HuH-7.5 (cell line): ENCODE results near the gene POLR2A.
"Not testable (repeated sequence)": the region's sequence is repeated elsewhere in the genome, so short reads cannot be mapped to it uniquely, and the experiment has no call there.

ENCODE experiments used
- DNase-seq: peaks from one replicate; pipeline ENCODE4 v3.0.0; 2011; ENCODE audit warnings: low spot score

POLR2A gene

DNA sequence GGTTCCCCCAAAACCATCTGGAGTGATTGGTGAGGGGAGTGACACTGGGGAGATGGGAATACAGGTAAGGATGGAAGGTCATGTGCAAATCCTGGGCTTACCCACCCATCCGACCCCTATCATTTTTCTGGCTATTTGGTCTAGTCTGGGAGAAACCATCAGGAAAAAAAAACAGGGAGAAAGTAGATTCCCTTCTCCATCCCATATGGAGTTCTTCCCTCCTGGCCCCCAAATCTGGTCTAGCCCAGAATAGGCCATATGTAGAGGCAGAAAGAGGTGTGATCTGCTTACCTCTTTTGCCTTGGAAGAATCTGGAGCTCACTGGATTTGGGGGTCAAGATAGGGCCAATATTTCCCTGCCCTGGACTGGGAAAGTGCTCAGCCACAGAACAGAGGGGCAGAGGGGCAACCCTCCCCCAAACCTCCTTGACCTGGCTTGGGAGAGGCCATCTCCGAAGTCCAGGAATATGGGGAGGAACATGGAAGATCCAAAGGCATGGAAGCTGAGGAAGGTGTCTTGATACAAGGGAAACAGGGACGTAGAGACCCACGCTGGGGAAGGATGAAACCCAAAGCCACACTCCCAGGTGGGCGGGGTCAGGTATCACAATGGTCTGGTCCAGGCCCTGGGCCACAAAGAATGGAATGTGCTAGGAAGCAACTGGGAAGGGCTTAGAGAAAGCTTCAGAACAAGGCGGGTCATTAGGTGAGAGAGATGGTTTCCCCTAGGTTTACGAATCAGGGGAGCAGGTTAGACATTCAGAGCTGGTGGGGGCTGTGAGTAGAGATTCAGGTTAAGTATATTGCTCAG is 23.1 kb upstream of the POLR2A start:
- no peak for DNase-seq

DNA sequence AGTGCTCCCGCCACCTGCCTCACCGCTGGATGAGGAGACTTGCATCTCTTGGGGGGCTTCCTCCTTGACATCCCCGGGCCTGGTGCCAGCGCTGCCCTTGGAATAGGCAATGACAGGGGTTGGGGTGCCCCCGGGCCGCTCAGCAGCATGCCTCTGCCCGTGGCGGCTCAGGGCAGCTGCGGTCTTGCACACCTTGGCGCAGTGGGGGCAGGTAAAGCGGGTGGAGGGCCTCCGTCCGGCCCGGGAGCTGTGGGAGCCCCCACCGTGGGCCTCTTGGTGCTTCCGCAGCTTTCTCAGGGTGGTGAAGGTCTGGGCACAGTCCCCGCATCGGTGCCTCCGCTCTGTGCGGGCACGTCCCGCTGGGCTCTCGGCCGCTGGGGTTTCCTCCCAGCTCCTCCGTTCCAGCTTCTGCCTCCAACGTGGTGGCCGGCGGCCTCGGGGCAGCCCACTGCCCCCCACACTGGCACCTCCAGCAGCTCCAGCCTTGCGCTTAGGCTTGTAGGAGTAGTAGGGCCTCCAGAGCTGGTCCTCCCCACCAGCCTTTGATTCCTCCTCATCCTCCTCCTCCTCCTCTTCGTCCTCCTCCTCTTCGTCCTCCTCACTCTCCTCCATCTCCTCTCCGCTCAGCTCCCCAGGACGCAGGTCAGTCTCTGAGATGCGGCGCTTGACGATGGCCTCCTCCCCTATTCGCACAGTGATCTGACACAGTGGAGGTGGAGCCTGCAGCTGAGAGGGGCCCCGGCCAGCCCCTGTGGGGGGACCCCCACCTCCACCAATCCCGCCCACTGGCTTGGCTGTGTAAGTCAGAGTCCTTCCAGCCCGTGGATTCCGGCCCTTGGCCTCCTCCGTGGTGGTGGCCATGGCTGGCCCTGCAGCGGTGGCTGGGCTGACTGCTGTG is 21.4 kb upstream of the POLR2A start:
- DNase-seq: no peak

DNA sequence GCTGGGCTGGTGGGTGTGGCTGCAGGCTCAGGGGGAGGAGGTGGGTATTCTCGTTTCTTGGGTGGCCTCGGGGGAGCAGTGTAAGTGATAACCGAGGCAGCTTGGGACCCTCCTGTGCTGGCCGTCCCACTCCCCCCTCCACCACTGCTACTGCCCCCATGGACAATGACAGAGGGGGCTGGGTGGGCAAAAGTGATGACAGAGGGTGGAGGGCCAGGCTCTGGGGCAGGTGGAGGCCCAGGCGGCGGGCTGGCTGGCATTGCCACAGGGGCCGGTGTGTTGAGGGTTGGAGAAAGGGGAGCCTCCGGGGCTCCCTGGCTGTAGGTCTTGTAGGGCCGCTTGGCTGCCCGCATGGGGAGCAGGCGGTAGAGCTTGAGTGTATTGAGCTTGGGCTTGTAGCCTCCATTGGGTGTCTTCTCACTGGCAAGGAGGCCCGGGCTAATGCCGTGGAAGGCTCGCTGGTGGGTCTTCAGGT is 20.8 kb upstream of the POLR2A start:
- no peak for DNase-seq

DNA sequence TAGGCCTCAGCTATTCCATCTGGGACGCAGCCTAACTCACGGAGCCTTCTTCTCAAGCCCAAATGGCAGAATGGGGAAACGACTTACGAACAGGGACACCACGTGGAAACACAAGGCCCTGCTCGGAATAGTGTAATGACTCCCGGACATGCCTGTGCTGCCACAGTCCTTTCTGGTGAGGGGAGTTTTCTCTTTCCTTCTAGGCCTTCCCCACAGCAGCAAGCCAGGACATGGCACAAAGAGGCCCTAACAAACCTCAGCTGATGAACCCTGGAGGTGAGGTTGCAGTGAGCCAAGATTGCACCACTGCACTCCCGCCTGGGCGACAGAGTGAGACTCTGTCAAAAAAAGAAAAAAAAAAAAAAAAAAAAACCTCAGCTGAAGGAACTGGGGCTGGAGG is 20.1 kb upstream of the POLR2A start:
- no peak for DNase-seq

DNA sequence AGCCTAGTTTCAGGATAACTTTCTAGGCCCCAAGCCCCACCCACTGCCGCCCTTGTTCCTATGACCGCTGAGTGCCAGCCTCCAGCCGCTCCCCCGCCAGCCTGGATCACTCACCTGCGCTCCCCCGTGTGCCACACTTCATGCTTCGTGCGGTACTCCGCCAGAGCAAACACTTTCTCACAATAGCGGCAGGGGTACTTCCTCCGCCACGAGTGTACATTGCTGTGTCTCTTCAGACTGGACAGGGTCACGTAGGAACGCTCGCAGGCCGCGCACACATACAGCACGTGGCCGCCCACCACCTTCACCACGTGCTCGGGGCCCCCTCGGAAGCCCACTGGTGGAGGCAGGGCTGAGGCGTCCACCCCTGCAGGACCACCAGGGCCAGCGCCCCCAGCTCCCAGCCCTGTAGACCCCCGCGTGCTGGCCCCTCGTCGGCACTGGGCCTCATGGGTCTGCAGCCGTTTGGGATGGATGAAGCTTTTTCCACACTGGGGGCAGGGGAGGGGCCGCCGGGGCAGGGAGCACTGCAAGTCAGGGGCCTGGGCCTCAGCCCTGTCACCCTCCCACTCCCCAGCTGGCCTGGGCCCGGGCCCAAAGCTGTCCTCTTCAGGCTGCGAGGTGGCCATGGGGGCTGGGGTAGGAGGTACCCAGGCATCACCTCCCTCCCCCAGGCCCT is 18.4 kb upstream of the POLR2A start:
- DNase-seq: no peak

DNA sequence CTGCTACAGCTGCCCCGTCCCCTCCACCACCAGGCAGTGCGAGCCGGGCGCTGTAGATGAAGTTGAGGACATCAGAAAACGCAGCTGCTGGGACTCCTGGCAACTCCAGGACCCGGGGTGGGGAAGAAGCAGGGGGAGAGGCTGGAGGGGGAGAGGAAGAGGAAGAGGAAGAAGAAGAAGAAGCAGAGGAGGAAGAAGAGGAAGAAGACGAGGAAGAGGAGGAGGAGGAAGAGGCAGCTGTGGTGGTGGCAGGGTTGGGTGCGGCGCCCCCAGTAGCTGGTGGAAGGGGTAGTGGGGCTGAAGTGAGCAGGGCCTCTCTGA is 17.9 kb upstream of the POLR2A start:
- no peak for DNase-seq

DNA sequence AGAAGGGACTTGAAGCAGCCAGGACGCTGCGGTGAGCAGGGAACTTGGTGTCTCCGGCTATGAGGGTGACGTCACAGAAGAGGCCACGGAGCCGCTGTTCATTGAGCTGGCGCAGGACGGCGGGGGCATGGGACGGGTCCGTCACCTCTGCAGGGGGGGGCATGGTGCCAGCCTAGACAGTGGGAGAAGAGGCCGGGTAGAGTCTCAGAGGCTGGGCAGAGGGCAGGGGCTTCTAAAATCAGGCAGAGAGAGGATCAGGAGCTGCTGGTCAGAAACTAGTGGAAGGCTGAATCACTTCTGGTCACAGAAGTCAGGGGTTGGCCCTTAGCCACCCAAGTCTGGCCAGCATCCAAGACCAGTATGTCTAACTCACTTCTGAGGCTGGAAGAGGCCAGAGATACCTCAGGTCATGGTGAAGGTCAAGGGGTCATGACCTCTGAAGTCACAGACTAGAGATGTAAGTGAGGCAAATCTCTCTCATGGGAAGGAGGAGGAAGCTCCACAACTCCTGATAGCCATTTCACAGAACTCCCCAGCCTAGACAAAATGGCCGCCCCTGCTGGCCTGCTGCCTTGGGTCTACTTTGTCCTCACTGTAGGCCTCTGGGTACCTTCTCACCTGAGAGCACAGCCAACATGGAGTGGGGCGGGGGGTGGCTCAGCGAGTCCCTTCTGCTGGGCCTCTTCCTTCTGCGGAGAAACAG is 17.4 kb upstream of the POLR2A start:
- DNase-seq: no peak

DNA sequence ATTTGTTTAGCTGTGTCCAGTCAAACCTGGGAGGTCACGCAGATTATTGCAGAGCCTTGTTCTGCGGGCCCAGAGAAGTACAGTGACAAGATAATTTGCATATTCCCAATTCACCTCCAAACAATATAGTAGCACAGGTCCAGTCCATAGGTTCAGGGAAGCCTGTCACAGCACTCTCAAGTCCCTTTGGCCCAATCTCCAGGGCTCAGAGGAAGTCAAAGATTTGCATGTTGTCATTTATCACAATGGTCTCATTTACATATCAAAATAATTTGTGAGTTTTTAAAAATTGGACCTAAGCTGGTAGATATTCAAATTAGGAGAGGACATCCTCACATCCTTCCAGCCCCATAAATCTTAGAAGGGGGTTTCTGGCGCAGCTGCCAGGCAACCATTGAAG is 16.7 kb upstream of the POLR2A start:
- DNase-seq: no peak

DNA sequence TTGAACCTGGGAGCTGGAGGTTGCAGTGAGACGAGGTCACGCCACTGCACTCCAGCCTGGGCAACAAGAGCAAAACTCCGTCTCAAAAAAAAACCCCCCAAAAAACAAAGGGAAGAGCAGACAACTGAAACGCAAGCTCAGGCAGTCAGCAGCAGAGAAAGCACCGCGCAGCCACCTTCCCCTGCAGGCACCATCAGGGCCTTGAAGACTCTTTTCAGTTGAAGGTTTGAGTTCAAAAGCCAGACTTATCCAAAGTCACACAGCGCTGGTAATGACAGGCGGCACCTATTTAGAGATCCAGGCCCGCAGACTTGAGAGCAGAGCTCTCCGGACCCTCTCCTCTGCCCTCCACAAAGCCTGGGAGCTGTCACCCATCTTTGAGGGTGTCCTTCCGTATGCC is 15.9 kb upstream of the POLR2A start:
- no peak for DNase-seq

DNA sequence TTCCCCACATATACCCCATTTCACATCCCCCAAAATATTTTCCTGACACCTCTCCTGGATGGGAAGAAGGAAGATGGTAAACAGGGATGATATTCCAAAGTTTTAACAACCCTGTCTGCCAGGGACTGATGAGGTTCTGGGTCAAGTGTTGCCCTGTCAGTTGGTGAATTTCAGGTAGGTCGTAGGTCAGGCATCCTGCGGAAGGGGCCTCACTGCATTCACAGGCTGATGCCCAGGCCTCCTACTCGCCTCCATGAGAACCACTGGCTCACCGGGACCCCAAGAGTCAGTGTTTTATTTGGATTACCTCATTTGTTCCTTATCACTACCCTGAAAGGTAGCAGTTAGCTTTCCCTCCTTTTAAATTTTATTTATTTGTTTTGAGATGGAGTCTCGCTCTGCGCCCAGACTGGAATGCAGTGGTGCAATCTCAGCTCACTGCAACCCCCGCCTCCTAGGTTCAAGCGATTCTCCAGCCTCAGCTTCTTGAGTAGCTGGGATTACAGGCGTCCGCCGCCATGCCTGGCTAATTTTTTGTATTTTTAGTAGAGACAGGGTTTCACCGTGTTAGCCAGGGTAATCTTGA is 15.3 kb upstream of the POLR2A start:
- no peak for DNase-seq

DNA sequence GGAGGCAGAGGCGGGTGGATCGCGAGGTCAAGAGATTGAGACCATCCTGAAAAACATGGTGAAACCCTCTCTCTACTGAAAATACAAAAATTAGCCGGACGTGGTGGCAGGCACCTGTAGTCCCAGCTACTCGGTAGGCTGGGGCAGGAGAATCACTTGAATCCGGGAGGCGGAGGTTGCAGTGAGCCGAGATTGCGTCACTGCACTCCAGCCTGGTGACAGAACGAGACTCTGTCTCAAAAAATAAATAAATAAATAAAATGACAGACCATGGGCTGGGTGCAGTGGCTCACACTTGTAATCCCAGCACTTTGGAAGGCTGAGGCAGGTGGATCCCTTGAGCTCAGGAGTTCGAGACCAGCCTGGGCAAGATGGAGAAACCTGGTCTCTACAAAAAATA is 14.3 kb upstream of the POLR2A start:
- not testable (repeated sequence) for DNase-seq

DNA sequence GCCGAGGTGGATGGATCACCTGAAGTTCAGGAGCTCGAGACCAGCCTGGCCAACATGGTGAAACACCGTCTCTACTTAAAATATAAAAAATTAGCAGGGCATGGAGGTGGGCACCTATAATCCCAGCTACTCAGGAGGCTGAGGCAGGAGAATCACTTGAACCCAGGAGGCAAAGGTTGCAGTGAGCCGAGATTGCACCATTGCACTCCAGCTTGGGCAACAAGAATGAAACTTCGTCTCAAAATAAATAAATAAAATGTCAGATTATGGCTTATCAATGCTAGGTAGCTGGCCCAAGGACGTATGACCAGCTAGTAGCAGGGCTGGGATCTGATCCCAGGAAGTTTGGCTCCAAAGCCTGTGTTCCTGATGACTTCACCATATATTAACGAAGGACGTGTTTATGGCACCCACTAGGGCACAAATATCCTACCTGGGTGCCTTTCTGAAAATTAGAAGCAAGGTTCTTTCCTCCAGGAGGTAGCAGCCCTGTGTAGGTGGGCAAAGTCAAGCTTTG is 13.7 kb upstream of the POLR2A start:
- not testable (repeated sequence) for DNase-seq

DNA sequence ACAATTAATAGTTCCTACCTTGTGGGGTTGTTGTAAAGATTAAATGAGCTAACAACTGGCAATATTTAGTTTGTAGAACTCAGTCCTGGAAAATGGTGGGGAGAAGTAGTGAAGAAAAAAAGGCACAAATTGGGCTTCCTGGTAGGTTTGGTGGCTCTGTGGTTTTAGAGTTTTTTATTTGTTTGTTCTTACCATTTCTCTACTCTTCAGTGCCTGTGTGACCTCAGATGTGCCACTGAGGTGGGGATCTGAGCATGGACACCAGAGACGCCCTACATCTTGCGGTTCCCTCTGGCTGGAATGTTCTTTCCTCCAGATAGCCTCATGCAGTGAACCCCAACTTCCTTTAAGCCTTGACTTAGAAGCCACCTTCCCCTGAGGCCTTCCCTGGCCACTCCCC is 12.4 kb upstream of the POLR2A start:
- DNase-seq: no peak

DNA sequence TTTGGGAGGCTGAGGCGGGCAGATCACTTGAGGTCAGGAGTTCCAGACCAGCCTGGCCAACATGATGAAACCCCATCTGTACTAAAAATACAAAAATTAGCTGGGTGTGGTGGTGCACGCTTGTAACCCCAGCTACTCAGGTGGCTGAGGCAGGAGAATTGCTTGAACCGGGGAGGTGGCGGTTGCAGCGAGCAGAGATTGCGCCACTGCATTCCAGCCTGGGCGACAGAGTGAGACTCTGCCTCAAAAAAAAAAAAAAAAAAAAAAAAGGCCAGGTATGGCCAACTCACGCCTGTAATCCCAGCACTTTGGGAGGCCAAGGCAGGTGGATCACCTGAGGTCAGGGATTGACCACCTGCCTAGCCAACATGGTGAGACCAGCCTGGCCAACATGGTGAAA is 9.4 kb upstream of the POLR2A start:
- not testable (repeated sequence) for DNase-seq

DNA sequence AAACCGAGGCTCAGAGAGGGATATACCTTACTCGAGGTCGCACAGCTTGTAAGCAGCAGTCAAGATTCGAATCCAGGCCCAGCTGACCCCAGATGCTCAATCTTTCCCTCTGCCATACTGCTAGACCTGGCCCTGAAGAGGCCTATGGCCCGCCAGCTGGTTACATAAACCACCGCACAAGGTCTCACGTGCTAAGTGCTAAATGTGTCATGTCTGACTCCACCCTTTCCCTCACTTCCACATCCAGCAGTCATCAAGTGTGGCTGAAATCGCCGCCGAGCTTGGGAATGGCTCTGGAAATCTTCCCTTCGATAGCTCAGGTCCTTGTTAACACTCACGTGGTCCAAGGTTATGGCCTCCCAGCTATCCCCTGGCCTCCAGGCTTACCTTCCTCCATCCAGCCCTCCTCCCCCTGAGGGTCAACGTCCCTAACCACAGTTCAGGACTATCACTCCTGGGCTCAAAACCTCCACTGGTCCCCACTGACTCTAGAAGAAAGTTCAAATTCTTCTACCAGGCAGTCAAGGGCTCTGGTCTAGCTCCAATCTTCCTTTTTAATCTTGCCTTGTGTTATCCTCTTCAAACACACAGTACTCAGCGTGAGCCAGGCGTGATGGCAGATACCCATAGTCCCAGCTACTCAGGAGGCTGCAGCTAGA is 8.3 kb upstream of the POLR2A start:
- DNase-seq: no peak

DNA sequence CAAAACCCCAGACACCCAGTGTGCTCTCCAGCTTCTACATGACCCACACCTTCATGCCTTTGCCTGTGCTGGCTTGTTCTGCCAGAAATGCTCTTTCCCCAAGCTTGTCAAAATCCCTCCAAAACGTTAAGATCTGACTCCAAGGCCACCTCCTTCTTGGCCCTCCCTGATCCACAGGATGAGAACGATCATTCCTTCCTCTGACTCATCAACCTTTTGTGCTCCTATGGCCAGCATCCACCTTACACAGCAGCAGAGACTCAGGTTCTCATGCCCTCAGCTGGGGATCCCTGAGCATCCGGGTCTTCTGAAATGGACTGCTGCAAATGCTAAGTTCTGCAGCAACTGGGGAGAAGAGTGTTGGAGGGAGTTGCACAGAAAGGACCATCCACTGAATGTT is 7.7 kb upstream of the POLR2A start:
- no peak for DNase-seq

DNA sequence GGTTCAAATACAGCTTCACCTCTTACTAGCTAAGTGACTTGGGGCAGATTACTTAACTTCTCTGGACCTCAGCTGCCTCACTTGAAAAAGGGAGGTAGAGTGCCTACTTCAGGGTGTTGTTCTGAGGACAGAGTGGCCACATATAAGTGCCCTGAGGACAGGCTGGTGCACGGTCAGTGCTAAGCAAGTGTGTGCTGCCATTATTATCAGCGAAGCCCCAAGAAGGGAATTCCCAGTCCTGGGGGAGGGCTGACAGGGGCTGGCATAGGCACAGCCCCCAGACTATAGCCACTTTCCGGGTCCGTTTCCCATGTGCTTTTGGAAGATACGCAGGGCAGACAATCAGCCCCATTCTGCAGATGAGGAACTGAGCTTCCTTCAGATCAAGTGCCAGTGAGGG is 7.2 kb upstream of the POLR2A start:
- no peak for DNase-seq

DNA sequence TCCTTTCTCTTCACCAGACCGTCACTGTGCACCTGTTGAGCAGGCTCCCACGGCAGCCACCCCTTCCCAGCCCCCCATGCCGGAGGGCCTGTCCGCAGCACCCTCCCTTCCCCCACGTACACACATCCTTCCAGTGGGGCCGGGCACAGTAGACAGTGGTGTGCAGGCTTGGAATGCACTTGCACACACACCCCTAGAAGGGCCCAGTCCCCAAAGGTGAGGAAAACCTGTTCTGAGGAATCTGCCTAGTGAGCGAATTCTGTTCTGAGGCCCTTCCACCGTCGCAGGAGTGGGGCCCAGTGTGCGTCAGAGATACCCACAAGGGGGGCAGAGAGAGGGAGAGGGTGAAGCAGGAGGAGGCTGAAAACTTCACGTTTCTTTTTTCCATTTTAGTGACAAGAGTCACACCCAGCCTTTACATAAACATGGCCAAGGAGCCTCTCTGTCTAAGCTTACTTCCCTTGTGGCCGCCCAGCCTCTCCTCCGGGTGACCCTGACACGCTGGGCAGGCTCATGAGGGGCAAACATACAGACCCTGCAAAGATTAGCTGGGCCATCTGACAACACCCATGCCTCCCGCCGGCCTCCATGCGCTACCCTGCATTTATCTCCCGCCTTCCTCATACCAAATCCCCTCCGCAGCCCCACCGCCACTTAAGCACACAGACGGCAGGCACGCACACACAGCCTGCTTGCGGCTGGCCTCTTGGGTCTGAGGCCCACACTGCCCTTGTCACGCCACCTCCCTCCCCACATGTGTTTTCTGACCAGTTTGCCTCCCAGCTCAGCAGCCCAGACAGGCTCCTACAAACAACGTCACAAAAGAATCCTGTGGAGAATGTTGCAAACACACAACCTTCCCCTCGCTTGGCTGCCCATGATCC is 6.5 kb upstream of the POLR2A start:
- DNase-seq: no peak

DNA sequence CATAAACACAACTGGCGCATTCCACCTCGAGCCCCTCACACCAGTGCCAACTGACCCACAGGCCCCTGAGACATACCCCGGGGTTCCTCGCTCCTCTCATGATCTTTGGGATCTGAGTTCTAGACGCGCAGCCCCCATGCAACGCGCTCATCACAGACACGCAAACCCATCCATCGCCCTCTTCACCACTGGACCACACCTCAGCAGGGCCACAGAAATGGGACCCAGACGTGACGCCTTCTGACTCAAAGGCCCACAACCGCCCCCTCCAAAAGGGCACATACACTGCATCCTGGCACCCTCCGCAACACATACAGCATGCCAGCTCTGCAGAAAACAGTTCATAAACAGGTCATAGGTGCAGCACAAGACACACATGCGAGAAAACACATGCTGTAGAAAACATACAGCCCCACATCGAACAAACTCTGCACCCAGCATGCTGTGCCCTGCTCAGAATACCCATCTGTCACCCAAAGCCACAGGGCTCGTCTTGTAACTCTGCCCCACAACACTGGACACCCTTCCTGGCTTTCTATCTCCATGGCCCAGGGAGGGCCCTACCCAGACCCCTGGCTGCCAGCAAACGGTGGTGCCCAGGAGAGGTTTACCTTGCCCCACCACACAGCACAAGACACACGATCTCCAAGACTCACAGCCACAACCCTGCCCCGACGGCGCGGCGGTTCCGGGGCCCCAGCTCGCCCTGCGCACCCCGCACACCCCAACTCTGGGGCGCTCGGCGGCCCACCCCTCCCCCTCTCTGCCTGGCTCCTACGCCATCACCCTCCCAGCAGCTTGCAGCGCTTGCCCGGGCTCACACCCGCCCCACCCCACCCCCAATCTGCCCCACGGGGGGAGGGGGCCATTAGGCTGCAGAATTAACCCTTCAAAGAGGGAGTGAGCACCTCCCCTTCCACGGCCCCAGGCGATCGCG is 5.6 kb upstream of the POLR2A start:
- peak; percentile 58 for DNase-seq
